Choroid plexus epithelial cell (primary cell): ENCODE data around the gene ROR2.
A peak's percentile ranks its signal among the peaks of the same experiment; 100 is the strongest.

Experiments used
- DNase-seq: peaks from one replicate; pipeline ENCODE4 v3.0.0-alpha.2; 2010; ENCODE audit warnings: low read depth
- H3K4me3 ChIP-seq: 2 replicates; pipeline ENCODE4 v1.5.1; 2011; ENCODE audit warnings: low read depth, mild to moderate bottlenecking, control low read depth, low read length, moderate library complexity
- TF ChIP-seq, protein P1 (sequence below): conservative IDR thresholded peaks from 2 replicates; pipeline ENCODE4 v1.5.1; 2011; ENCODE audit warnings: low read depth, mild to moderate bottlenecking, control low read depth, inconsistent platforms, low read length, moderate library complexity

The ROR2 gene

GRCh38 chr9:91740701-91741100 is 209.3 kb downstream of the ROR2 start:
- DNase-seq, result peak; percentile 94
- TF ChIP-seq, protein P1, sequence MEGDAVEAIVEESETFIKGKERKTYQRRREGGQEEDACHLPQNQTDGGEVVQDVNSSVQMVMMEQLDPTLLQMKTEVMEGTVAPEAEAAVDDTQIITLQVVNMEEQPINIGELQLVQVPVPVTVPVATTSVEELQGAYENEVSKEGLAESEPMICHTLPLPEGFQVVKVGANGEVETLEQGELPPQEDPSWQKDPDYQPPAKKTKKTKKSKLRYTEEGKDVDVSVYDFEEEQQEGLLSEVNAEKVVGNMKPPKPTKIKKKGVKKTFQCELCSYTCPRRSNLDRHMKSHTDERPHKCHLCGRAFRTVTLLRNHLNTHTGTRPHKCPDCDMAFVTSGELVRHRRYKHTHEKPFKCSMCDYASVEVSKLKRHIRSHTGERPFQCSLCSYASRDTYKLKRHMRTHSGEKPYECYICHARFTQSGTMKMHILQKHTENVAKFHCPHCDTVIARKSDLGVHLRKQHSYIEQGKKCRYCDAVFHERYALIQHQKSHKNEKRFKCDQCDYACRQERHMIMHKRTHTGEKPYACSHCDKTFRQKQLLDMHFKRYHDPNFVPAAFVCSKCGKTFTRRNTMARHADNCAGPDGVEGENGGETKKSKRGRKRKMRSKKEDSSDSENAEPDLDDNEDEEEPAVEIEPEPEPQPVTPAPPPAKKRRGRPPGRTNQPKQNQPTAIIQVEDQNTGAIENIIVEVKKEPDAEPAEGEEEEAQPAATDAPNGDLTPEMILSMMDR, result peak; percentile 72
- H3K4me3 ChIP-seq, result no peak overlapping the region

DNA sequence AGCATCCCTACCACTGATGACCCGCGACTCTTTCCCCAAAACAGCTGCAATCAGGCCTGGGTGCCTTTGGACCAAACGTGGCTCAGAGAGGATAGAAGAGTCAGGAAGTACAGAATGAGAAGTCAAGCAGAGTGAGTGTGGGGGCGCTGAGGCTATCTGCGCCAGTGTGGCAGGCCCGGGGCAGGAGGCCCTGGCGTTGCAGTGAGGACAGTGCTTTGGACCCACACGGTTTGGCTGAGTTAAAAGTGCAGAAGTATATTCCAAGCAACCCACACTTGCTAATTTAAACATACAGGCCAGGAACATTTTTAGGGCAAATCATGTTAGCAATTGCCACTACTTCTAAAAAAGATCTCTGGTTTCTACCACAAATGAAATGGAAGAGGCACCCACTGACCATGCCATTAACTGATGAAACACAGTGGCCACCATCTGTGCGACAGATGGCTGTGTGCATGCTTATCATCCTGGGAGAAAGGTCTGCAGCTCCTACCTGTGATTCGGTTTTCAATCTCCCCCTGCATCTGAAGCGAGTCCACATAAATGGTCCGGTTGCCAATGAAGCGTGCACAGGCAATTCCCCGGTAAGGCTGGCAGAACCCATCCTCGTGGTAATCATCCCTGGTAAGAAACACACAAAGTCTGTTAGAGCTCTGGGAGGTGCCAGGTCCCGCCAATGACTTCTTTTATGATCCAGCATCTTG is 213.0 kb downstream of the ROR2 start:
- DNase-seq, result no peak
- no peak overlapping the region for H3K4me3 ChIP-seq
- TF ChIP-seq, protein P1, result no peak

DNA sequence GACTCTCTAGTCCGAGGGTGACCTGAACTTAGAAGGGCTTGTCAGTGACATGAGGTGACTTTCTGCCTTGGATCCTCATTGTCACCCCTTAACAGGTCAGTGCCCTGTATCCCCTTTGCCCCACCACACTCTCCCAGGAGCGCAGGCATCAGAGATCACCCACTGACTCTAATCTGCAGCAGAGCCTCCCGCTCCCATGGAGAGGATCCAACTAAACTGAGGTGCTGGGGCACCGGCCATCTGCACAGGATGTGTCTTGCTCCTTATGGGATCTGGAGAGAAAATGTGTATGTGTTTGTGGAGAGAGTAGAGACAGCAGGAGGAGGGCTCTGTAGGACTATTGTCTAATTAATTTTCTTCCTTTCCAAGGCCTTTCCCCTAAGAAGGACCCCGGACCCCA is 213.7 kb downstream of the ROR2 start:
- DNase-seq, result no peak
- TF ChIP-seq, protein P1, result no peak
- no peak overlapping the region for H3K4me3 ChIP-seq

DNA sequence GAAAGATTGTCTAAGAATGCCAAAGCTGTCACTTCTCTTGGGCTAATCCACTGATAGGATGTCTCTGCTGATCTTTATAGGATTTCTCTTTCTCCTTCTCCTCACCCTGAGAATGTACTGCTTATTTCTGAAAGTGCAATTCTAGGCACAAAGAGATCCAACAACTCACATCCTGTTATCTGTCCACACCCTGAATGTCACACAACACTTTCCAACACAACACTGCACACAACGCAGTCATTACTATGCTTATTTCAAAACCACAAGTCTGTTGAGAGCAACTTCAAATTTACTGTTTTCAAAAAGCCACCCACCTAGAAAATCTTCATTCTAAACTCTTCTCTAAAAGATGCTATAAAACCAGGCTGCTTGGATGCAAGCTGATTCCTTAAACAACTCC is 215.0 kb downstream of the ROR2 start:
- TF ChIP-seq, protein P1, result no peak
- DNase-seq, result no peak
- no peak overlapping the region for H3K4me3 ChIP-seq

GRCh38 chr9:91734371-91734981 is 215.6 kb downstream of the ROR2 start:
- TF ChIP-seq, protein P1, result peak; percentile 98
- DNase-seq, result peak; percentile 76
- no peak overlapping the region for H3K4me3 ChIP-seq

- no peak for DNase-seq
- TF ChIP-seq, protein P1, result no peak
These were observed 216.9 kb downstream of the ROR2 start for GRCh38 chr9:91733006-91733624.

More at GRCh38 chr9:91733006-91733624, 216.9 kb downstream of the ROR2 start:
- H3K4me3 ChIP-seq, result no peak overlapping the region
